Colonic mucosa (tissue), 4 donors: ENCODE data around the gene PARP4. TPM values are rescaled to one million over a fixed set of nuclear protein-coding genes. Genes with fewer than 3 reads are reported as not detected.
A peak's percentile ranks its signal among the peaks of the same experiment; 100 is the strongest.

ENCODE experiments used
- DNase-seq: peaks from one replicate; pipeline ENCODE4 v3.0.0-alpha.2; 2020
- H3K27ac ChIP-seq: fragments of 200-600 bp; one replicate; pipeline ENCODE4 v1.8.0; 2021
- H3K27me3 ChIP-seq: fragments of 200-600 bp; one replicate; pipeline ENCODE4 v1.8.0; 2021
- H3K36me3 ChIP-seq: fragments of 200-600 bp; one replicate; pipeline ENCODE4 v1.8.0; 2021
- H3K4me1 ChIP-seq: fragments of 200-600 bp; one replicate; pipeline ENCODE4 v1.8.0; 2021; ENCODE audit warnings: mild to moderate bottlenecking
- H3K4me3 ChIP-seq: fragments of 200-600 bp; one replicate; pipeline ENCODE4 v1.8.0; 2021
- H3K9ac ChIP-seq, 2 donors: one replicate each; pipeline ENCODE4 v1.7.0; 2013; ENCODE audit warnings: control low read depth in 2 of 2, low read depth in 2 of 2, low read length in 2 of 2
- H3K9me3 ChIP-seq: fragments of 200-600 bp; one replicate; pipeline ENCODE4 v1.8.0; 2021
- CTCF ChIP-seq: fragments of 200-600 bp; IDR thresholded peaks from one replicate; pipeline ENCODE4 v1.8.0; 2022; ENCODE audit warnings: antibody characterized with exemption, mild to moderate bottlenecking
- intact Hi-C: fragments of 100-400 bp; cut with DNase I; formaldehyde crosslinking; loops from one replicate; pipeline ENCODE4 v1.14.1; 2022
- total RNA-seq, 2 donors: library from RNA; stranded (reverse); fragmentation: NEBNext Ultra II Directional in 1 of 2; extraction: Animal tissue kit (Norgen Biotek cat#: 25700) in 1 of 2; gene quantifications; one replicate each; pipeline ENCODE4 v1.2.1, GENCODE V29; 2021
- donor health status: healthy.
- donor health status: DM: no; HTN: no; CAD: no.
- donor health status: DM: no; HTN: no; CAD: no.

PARP4 gene
- total RNA-seq, 2 donors from 2014 or later: 89.3 to 137 TPM

- Histone ChIP-seq H3K9ac (no peak overlapping the region), H3K4me3 (no peak overlapping the region), H3K27me3 (no peaks in the 10 kb centered on the region), H3K4me1 (no peaks in the 10 kb centered on the region), H3K27ac (no peak overlapping the region), H3K9me3 (no peaks in the 10 kb centered on the region), H3K36me3 (no peaks in the 10 kb centered on the region)
- no peak for DNase-seq
- no peak for TF ChIP-seq CTCF
- intact Hi-C loops: no loop called here
Measured at GRCh38 chr13:24520733-24521132, 8.2 kb upstream of the PARP4 start.

- Histone ChIP-seq H3K27ac (no peak overlapping the region), H3K9ac (no peak overlapping the region), H3K27me3 (no peaks in the 10 kb centered on the region), H3K4me3 (no peak overlapping the region), H3K9me3 (no peaks in the 10 kb centered on the region), H3K36me3 (no peaks in the 10 kb centered on the region), H3K4me1 (no peaks in the 10 kb centered on the region)
- no peak for TF ChIP-seq CTCF
- intact Hi-C loops: no loop called here
- DNase-seq: no peak
Measured at GRCh38 chr13:24516919-24517318, 4.3 kb upstream of the PARP4 start.

- Histone ChIP-seq H3K4me3 (peak overlapping the region; percentile 62), H3K9ac (peak overlapping the region; percentile 81 to 92), H3K9me3 (no peaks in the 10 kb centered on the region), H3K4me1 (no peaks in the 10 kb centered on the region), H3K27ac (peak overlapping the region; percentile 96), H3K27me3 (no peaks in the 10 kb centered on the region), H3K36me3 (no peaks in the 10 kb centered on the region)
- TF ChIP-seq CTCF: no peak
- intact Hi-C loops: no loop called here
- no peak for DNase-seq
Measured at GRCh38 chr13:24512908-24513213, 283 bp upstream of the PARP4 start.

- DNase-seq: no peak
- Histone ChIP-seq H3K27me3 (no peaks in the 10 kb centered on the region), H3K36me3 (no peaks in the 10 kb centered on the region), H3K9ac (peak overlapping the region; percentile 81 to 92), H3K27ac (peak overlapping the region; percentile 96), H3K4me1 (no peaks in the 10 kb centered on the region), H3K9me3 (no peaks in the 10 kb centered on the region), H3K4me3 (peak overlapping the region; percentile 62)
- no peak for TF ChIP-seq CTCF
- intact Hi-C loops: no loop called here
Measured at GRCh38 chr13:24511816-24512196, 772 bp downstream of the PARP4 start.

- intact Hi-C loops: no loop called here
- Histone ChIP-seq H3K9me3 (no peaks in the 10 kb centered on the region), H3K9ac (peak overlapping the region; percentile 81 to 92), H3K4me3 (peak overlapping the region; percentile 62), H3K36me3 (no peaks in the 10 kb centered on the region), H3K27me3 (no peaks in the 10 kb centered on the region), H3K4me1 (no peaks in the 10 kb centered on the region), H3K27ac (peak overlapping the region; percentile 96)
- DNase-seq: peak; percentile 66
- TF ChIP-seq CTCF: no peak
Measured at GRCh38 chr13:24511019-24511815, 1.4 kb downstream of the PARP4 start.
